Natural killer cell (primary cell): ENCODE data around the gene ATP11A. TPM values are rescaled to one million over a fixed set of nuclear protein-coding genes. Genes with fewer than 3 reads are reported as not detected.

Experiments used
- ATAC-seq, 3 donors: fragments of 150-1000 bp in 2 of 3; fragments of 200-7000 bp in 1 of 3; cut with Tn5 transposase; 1 replicate in 1 of 3; 2 replicates in 2 of 3; pipeline ENCODE4 v1.10.0; 2021; ENCODE audit warnings: mild to moderate bottlenecking in 2 of 3, moderate library complexity in 2 of 3
- DNase-seq, 2 donors: peaks; one replicate each; pipeline versions ENCODE4 v3.0.0 to v3.0.0-alpha.2; 2013 to 2021; ENCODE audit warnings: mixed read lengths in 1 of 2
- H3K27ac ChIP-seq: one replicate; pipeline ENCODE4 v1.5.1; 2013; ENCODE audit warnings: mild to moderate bottlenecking, low read length
- H3K27me3 ChIP-seq: one replicate; pipeline ENCODE4 v1.6.1; 2013; ENCODE audit warnings: low read length; ENCODE audit not compliant: control insufficient read depth, insufficient read depth
- H3K36me3 ChIP-seq: one replicate; pipeline ENCODE4 v1.6.1; 2013; ENCODE audit warnings: low read length; ENCODE audit not compliant: control insufficient read depth, insufficient read depth
- H3K4me1 ChIP-seq: one replicate; pipeline ENCODE4 v1.6.1; 2013; ENCODE audit warnings: low read length; ENCODE audit not compliant: control insufficient read depth, insufficient read depth
- H3K4me3 ChIP-seq: one replicate; pipeline ENCODE4 v1.5.1; 2013; ENCODE audit warnings: low read length
- H3K9me3 ChIP-seq: one replicate; pipeline ENCODE4 v1.6.1; 2013; ENCODE audit warnings: low read length; ENCODE audit not compliant: control insufficient read depth, insufficient read depth
- H3K27ac Mint-ChIP-seq, 2 donors: one replicate each; pipeline ENCODE4 v1.8.0; 2022; ENCODE audit warnings: mild to moderate bottlenecking in 2 of 2, mixed read lengths in 2 of 2, moderate library complexity in 1 of 2
- H3K27me3 Mint-ChIP-seq, 2 donors: one replicate each; pipeline ENCODE4 v1.8.0; 2022; ENCODE audit warnings: low read depth in 2 of 2, mixed read lengths in 2 of 2
- H3K36me3 Mint-ChIP-seq: one replicate; pipeline ENCODE4 v1.8.0; 2022; ENCODE audit warnings: mixed read lengths
- H3K4me1 Mint-ChIP-seq, 2 donors: one replicate each; pipeline ENCODE4 v1.8.0; 2022; ENCODE audit warnings: mixed read lengths in 2 of 2
- H3K4me3 Mint-ChIP-seq: one replicate; pipeline ENCODE4 v1.8.0; 2022; ENCODE audit warnings: mild to moderate bottlenecking, moderate library complexity, mixed read lengths
- H3K9me3 Mint-ChIP-seq, 2 donors: one replicate each; pipeline ENCODE4 v1.8.0; 2022; ENCODE audit warnings: mixed read lengths in 2 of 2
- CTCF ChIP-seq: fragments of 200-600 bp; IDR thresholded peaks from one replicate; pipeline ENCODE4 v1.8.0; 2022; ENCODE audit warnings: antibody characterized with exemption
- WGBS: methylation state at CpG from one replicate; pipeline ENCODE4 v1.1.7; 2013; ENCODE audit warnings: missing lambda C conversion rate; ENCODE audit not compliant: insufficient coverage; 5-methylcytosine and 5-hydroxymethylcytosine counted together
- intact Hi-C: fragments of 100-400 bp; cut with micrococcal nuclease; formaldehyde crosslinking; loops from one replicate; pipeline ENCODE4 v1.14.2; 2022
- total RNA-seq, 4 donors: library from RNA; stranded (reverse); fragments of 120-200 nt in 1 of 4; gene quantifications; one replicate each; pipeline versions ENCODE4 v1.2.3 to v1.2.4, GENCODE V29; 2013 to 2022

ATP11A gene
- total RNA-seq, 3 donors from 2014 or later (not counting 1 experiment from before 2014, with no cell fraction given) = 47.1 to 68.6 (median 50.7) TPM

- H3K27me3 Mint-ChIP-seq = no peaks in the 10 kb centered on the region
- no peaks in the 10 kb centered on the region for H3K9me3 Mint-ChIP-seq
- peaks cover 26% of the 10 kb centered on the region for H3K4me1 ChIP-seq
- 86% methylated on average over 26 of the region's 26 CpGs for WGBS
- DNase-seq (no peak), ATAC-seq (no peak)
- peaks cover 29 to 41% of the 10 kb centered on the region in 2 donors for H3K4me1 Mint-ChIP-seq
- no peak overlapping the region for H3K27ac ChIP-seq
- no peak overlapping the region for H3K4me3 ChIP-seq
- H3K27me3 ChIP-seq = no peaks in the 10 kb centered on the region
- no peak overlapping the region for H3K4me3 Mint-ChIP-seq
- no peak for TF ChIP-seq CTCF
- H3K36me3 Mint-ChIP-seq = no peaks in the 10 kb centered on the region
- no peaks in the 10 kb centered on the region for H3K36me3 ChIP-seq
- peaks cover 3% of the 10 kb centered on the region for H3K9me3 ChIP-seq
- H3K27ac Mint-ChIP-seq = no peak overlapping the region
- intact Hi-C loops = no loop called here
Observed at GRCh38 chr13:112770504-112770903, 80.7 kb downstream of the ATP11A start.

GRCh38 chr13:112771139-112771876, 81.5 kb downstream of the ATP11A start:
- peaks cover 29 to 36% of the 10 kb centered on the region in 2 donors for H3K4me1 Mint-ChIP-seq

GRCh38 chr13:112771877-112772538, 82.2 kb downstream of the ATP11A start:
- DNase-seq (no peak), ATAC-seq (no peak)
- Histone ChIP-seq H3K27ac (no peak overlapping the region), H3K27me3 (no peaks in the 10 kb centered on the region), H3K9me3 (no peaks in the 10 kb centered on the region), H3K4me1 (peaks cover 26% of the 10 kb centered on the region), H3K4me3 (no peak overlapping the region), H3K36me3 (no peaks in the 10 kb centered on the region)
- H3K4me1 Mint-ChIP-seq = peaks cover 29 to 35% of the 10 kb centered on the region in 2 donors
- no peaks in the 10 kb centered on the region for H3K9me3 Mint-ChIP-seq
- H3K27ac Mint-ChIP-seq = no peak overlapping the region
- 95% methylated on average over 15 of the region's 18 CpGs for WGBS
- TF ChIP-seq CTCF = no peak
- intact Hi-C loops = no loop called here
- H3K4me3 Mint-ChIP-seq = no peak overlapping the region
- no peaks in the 10 kb centered on the region for H3K36me3 Mint-ChIP-seq
- H3K27me3 Mint-ChIP-seq = no peaks in the 10 kb centered on the region

More at GRCh38 chr13:112771139-112771876, 81.5 kb downstream of the ATP11A start:
- intact Hi-C loops = no loop called here
- H3K27me3 ChIP-seq = no peaks in the 10 kb centered on the region
- Mint-ChIP-seq H3K27me3 (no peaks in the 10 kb centered on the region), H3K36me3 (no peaks in the 10 kb centered on the region), H3K4me3 (no peak overlapping the region), H3K27ac (no peak overlapping the region), H3K9me3 (no peaks in the 10 kb centered on the region)
- ATAC-seq = no peak
- H3K4me3 ChIP-seq = no peak overlapping the region
- TF ChIP-seq CTCF = no peak
- no peak for DNase-seq
- peaks cover 2% of the 10 kb centered on the region for H3K9me3 ChIP-seq
- H3K36me3 ChIP-seq = no peaks in the 10 kb centered on the region
- no peak overlapping the region for H3K27ac ChIP-seq
- H3K4me1 ChIP-seq = peaks cover 26% of the 10 kb centered on the region
- 96% methylated on average over 20 of the region's 20 CpGs for WGBS
